ENCODE data around the gene ANK3.

The ANK3 gene

GRCh38 chr10:59977486-59977885 is 412.2 kb downstream of the ANK3 start:
- H3K27ac Mint-ChIP-seq: no peak overlapping the region
- H3K36me3 Mint-ChIP-seq (ENCODE audit: low read depth): no peaks in the 10 kb centered on the region
- peaks cover 5% of the 10 kb centered on the region for H3K4me1 Mint-ChIP-seq (ENCODE audit: low read depth)

GRCh38 chr10:59976909-59977308 is 412.8 kb downstream of the ANK3 start:
- no peaks in the 10 kb centered on the region for H3K36me3 Mint-ChIP-seq (ENCODE audit: low read depth)
- intact Hi-C loops (cut with micrococcal nuclease): no loop called here

More at GRCh38 chr10:59977486-59977885, 412.2 kb downstream of the ANK3 start:
- Mint-ChIP-seq H3K9me3 (peaks cover 44% of the 10 kb centered on the region), H3K4me3 (no peak overlapping the region), H3K27me3 (no peaks in the 10 kb centered on the region)
- intact Hi-C loops (cut with micrococcal nuclease): no loop called here

More at GRCh38 chr10:59976909-59977308, 412.8 kb downstream of the ANK3 start:
- Mint-ChIP-seq H3K9me3 (peaks cover 44% of the 10 kb centered on the region), H3K27me3 (no peaks in the 10 kb centered on the region), H3K4me1 (ENCODE audit: low read depth) (peaks cover 5% of the 10 kb centered on the region), H3K4me3 (no peak overlapping the region), H3K27ac (no peak overlapping the region)
